SK-N-DZ (cell line): Measurements from ENCODE around the gene KDM4B.

Experiments used
- DNase-seq: peaks from one replicate; pipeline ENCODE4 v3.0.0-alpha.2; 2015; ENCODE audit warnings: low spot score

The KDM4B gene

DNA sequence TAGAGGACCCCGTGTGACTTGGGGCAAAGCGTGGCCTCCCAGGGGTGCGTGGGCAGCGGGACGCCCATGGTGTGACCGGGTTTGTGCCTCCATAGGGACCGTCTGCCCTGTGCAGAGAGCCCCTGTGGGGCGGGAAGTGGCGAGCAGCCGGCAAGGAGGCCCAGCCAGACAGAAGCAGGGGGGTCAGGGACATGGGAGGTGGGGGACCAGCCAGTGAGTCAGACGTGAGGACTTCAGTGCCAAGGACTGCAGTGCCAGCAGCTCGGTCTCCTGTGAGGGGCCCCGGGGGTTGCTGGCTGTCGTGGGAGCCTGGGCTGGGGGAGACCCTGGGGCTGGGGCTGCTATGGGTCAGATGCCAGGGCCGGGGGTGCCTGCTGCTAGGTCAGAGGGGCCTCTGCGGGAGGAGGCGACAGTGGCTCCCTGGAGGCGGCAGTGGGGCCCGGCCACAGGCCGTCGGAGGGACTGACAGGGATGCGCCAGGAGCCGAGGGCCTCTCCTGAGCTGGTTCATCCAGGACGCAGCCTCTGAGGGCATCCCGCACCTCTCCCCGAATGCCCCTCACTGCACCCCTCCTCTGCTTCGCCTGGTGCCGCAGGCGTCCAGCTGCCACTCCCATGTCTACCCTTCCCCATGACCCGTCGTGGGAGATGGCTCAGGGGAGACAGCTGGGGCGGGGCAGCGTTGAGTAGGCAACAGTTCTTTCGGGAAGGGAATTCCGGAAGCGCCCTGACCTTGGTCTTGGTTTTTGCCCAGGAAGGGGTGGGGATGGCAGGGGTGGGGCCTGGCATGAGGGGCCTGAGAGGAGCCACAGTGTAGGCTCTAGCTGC lies 80.0 kb downstream of the KDM4B start:
- no peak for DNase-seq

DNA sequence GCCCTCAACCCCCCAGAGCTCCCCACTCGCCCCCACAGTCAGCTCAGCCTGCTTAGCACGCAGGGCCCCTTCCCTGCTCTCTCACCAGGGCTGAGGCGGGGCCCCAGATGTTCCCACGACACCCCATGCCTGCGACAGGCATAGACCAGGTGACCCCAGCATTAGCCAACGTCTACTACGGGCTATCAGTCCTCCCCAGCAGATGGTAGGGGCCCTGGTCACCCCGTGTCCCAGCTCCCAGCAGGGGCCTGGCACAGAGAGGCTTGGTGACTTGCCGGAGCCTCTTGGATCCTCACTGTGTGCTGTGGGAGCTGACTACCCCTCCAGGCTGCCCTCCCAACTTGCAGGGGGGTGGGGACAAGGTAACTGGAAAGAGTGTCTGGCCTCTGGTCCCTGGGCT lies 80.6 kb downstream of the KDM4B start:
- DNase-seq = no peak

DNA sequence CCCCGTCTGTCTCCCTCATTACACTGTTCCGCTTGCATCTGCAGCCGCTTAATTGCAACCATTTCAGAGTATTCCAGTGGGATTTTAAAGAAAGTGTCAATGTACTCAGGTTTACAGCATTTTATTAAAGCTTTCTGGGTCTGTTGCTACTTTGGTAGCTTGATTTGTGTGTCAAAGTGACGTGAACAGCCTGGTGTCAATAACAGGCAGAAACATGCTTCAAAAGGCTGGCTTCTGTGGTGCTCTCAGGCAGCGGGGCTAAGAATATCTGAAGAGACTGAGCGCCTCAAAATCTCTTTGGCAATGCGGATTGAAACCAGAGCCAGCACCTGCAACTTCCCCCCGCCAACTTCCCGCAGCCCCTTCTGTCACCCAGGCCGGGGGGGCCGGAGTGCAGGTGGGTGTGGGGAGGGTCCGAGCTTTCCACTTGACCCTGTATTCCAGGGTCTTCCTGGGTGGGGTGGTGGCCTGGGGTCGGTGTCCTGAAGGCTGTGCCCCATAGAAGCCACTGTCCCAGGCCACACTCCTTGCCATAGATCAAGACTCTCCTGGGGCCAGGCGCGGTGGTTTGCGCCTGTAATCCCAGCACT lies 81.2 kb downstream of the KDM4B start:
- DNase-seq = no peak

DNA sequence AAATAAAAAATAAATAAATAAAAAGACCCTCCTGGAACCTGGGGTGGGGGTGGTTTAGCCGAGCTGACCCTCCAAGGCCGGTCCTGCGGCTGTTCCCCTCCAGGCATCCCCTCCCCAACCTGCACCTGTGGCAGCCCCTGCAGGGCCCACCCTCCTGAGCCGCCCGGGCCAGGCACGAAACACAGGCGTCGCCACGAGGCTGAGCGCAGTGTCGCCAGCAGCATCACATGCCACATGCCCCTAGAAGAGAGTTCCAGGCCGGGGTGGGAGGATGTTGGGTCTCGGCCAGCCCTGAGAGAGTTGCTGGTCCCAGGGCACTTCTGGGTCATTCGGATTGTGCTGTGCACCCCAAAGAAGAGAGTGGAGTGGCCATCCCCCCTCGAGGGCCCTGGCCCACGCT lies 82.0 kb downstream of the KDM4B start:
- no peak for DNase-seq

DNA sequence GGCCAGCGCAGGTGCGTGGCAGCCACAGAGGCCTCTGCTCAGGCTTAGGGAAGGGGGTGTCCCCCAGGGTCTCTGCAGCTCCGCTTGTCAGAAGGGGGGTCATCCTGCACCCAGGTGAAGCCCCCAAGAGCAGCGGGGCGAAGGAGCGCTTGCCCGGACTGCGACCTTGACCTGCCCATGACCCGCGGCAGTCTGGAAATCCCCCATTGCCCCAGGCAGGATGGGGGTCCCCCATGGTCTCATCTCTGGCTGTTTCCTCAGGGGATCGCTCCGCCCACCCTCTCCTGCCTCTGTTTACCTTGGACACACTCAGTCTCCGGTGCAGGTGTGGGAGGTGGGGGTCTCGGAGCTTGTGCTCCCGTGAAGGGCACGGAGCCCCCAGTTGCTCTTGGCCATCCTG lies 82.7 kb downstream of the KDM4B start:
- DNase-seq = no peak

DNA sequence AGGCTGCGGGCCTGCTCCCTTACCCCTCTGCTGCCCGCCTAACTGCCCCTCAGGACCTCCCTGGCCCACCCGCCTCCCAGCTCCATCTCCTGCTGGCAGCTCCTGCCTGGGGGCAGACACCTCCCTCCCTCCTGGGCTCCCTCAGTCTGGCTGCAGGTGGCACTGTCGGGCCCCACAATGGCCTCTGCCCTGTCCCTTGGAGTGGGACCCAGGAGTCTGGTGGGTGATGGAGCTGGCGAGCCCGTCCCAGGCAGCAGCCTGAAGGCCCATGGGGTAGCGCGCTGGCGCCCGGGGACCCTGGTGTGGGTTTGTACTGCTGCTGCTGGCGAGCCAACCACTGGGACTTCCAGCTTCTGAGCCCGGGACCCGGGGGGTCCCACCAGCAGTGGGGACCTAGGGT lies 83.6 kb downstream of the KDM4B start:
- no peak for DNase-seq

DNA sequence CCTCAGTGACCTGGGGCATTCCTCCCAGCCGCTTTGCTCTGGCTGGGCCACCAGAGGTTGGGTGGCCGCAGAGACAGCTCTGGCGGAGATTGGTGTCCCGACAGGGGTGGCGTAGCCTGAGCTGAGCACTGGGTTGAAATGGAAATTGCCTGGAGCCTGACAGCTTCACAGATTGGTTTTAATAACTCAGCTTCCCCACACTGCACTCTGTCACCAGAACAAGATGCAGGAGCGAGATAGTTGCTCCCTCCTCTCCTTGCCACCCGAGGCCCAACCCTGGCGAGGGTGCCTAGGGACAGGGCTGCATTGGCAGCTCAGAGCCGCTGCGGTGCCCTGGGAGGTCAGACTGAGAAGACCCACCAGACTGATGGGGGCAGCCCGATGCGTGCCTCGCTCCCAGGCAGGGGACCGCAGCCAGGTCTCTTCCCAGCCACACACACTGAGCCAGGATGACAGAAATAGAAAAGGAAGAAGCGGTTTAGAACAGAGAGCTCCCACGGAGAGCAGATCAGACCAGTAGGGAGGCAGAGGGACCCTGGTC lies 84.1 kb downstream of the KDM4B start:
- no peak for DNase-seq

DNA sequence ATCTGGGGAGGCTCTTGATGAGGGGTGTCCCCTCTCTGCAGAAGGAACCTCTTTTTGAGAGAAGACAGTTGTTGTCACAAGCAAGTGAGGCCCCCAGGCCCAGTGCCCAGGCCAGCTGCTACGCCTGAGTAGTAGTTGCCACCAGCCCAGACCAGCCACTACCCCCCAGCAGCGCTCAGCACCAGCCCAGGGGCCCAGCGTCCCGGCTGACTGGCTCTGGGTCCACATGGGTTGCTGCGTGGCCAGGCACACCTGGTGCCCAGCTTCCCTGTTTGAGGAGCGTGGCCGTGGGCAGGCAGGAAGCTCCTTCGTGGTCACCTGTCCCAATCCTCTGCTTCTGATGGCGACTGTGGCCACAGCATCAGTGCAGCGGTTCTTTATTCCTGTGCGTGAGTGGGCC lies 84.7 kb downstream of the KDM4B start:
- DNase-seq = no peak

DNA sequence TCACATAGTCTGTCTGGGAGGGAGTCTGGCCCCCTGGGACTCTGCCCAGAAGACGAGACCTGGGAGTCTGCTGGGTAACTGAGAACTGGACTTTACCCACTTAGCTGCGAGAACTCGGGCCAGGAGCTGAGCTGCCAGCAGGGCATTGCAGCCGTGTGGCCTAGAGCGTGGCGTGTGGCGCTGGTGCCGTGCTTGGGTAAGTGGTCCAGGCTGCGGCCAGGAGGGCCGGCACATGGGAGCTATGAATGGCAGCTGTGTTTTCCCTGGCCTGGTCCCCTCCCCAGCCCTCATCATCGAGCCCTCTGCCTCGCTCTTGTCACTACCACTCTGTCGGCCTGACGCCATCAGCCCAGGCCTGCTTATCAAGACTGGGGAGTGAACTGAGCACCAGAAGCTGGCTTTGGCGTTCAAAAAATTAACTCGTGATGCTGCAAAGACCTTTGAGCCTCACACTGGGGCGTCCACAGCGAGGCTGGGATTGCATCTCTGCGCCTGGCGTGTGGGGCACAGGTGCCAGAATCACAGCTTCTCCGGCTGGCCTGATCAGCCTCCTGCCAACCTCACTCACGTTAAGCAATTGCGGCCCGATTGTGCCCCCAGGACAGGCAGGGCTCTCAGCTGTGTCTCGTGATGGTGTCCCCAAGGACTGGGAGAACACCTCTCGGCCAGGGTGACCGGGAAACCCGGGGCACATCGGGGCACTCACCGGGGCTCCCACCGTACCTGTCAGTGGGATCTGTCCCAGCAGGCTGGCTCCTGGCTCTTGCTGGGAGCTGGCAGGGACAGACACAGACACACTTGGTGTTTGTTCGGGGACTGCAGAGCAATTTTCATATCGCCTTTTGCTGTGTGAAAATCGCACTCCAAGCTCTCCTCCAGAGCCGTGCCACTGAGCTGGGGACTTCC lies 85.9 kb downstream of the KDM4B start:
- no peak for DNase-seq

DNA sequence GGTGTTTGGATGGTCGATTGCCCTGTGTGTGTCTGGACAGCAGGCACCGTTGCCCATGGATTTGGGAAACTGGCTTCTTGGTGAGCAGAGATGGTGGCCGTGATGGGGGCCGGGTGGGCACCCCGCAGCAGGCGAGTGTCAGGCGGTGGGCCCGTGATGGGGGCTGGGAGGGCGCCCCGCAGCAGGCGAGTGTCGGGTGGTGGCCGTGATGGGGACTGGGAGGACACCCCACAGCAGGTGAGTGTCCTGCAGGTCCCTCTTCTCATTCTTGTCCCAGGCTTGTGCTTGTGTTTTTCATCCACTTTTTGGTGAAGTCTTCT lies 86.5 kb downstream of the KDM4B start:
- DNase-seq = no peak

DNA sequence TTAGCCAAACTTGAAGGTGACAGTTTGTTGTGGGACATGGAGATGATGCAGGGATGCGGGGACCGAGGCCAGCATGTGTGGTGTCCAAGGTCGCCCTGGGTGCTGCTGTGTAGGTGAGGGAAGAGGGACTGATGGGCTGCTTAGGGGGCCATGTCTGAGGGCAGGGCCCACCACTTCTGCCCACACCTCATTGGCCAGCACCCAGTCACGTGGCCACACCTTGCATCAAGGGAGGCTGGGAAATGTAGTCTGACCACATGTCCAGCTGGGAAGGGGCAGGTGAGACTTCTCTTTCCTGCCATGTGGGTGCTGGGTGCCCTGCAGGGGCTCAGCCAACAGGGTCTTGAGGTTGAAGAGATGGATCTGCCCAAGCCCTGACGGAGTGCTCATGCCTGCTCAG lies 88.9 kb downstream of the KDM4B start:
- no peak for DNase-seq

DNA sequence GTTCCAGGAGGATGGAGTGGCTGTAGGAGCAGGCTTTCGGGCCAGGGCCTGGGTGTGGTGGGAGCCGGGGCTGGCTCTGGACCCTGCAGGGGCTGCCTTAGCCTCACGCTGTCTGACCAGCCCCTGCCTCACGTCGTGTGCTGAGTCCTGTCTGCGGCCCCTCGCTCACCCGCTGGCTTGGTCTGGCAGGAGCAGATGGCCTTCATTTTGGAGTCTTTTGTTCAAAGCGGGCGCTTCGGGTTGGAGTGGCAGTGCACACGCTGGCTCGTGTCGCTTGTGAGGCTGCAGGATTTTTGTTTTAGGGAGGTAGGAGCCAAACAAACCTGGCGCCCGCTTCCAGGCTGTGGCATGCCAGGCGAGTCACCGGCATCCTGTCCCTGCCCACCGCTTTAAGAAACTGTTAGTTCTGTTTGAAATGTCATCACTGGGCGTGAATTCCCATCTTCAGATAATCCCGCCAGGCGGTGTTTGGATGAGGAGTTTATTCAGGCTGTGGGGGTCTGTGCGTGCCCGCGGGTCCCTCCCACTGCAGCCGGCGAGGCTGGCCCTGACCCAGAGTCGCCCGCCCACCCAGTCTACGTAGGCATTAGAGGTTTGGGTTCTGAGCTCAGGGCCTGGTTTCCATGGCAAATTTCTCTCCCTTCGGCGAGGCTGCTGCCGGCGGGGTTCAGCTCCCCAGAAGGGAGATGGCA lies 89.8 kb downstream of the KDM4B start:
- no peak for DNase-seq

DNA sequence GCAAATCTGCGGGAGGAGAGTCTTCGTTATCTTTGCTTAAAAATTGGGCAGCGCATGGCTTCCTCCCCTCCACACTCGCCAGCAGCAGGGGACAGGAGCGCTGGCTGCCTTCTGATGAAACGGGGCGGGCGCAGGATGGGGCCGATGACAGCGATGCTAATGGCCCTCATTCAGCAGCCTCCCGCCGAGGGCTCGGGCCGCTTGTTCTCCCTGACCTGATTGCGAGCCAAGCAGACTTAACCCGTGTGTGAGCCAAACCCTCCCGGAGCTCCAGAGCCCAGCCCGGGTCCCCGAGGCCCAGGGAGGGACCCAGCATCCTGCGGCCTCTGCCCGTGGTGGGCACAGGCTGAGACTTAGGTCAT lies 90.3 kb downstream of the KDM4B start:
- DNase-seq = no peak

DNA sequence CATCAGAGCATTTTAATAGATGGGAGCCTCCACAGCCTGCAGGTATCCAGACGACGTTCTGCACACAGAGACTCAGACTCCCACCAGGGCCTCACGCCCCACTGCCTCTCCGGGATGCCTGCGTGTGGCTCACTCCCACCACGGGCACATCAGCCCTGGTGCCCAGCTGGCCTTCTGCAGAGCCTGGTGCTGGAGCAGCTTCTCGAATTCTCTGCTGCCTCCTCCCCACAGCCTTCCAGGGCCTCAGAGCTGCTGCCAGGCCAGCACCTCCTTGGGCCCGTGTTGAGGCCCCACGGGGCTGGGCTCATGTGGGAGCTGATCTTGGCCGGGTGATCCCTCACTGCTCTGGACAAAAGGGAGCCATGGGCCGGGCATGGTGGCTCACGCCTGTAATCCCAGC lies 90.9 kb downstream of the KDM4B start:
- no peak for DNase-seq

DNA sequence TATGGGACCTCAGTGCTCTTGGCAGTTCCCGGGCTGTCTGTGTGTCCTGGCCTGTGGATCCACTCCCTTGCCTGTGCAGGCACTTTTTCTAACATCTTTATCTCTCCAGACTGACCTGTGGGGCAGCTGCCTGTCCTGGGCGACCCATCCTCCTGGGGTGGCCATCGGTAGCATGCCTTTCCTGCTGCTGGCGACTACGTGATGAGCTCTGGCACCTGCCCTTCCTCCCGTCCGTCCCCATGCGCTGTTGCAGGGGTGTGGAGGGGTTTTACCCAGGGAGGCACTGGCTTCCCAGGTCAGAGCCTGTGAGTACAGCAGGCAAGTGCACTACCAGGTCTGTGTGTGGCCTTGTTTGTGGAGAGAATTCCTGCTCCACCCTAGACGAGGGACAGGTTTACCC lies 93.3 kb downstream of the KDM4B start:
- no peak for DNase-seq

DNA sequence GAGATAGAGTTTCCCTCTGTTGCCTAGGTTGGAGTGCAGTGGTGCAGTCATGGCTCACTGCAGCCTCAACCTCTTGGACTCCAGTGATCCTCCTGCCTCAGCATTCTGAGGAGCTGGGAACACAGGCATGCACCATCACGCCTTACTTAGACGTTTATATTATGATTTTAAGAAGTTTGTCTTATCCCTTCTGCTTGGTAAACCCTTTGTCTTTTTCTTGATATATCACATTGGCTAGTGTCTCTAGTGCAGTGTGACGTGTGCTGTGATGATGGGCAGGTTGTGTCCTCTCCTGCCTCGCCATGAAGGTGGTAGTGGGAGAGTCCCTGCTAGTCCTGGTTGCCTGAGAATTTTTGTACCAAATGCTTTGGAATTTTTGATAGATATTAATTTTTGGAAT lies 93.9 kb downstream of the KDM4B start:
- no peak for DNase-seq

DNA sequence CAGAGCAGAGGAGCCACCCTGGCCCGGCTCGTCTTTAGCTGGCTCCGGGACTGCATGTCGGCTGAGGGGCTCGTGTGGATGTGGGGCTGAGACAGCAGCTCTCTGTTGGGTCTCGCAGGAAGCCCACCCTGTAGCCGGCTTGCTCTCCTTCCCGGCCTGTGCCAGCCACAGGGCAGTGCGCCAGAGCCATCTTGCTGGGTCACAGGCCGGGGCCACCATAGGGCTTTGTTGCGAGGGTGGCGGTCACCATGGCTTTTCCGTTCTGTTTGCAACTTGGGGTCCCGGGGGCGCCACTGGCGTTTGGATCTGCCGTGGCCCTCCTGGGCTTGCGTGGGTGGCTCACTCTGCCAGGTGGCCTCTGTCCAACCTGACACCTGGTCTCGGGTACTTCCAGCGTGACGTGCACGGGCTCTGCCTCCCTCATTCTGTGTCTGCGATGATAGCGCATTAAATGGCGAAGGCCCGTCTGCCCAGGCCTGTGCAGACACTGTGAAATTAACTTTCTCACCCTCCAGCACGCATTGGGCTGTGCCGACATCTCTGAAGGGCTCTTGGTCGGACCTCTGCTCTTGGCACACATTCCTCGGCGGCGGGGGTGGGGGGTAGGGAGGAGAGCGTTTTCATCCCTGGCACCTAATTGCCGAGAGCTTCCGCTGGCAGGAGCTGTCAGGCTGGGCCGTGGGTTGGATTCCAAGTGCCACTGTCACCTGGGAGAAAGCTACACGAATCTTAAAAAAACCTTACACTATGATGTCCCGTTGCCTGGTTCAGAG lies 95.1 kb downstream of the KDM4B start:
- DNase-seq = no peak

DNA sequence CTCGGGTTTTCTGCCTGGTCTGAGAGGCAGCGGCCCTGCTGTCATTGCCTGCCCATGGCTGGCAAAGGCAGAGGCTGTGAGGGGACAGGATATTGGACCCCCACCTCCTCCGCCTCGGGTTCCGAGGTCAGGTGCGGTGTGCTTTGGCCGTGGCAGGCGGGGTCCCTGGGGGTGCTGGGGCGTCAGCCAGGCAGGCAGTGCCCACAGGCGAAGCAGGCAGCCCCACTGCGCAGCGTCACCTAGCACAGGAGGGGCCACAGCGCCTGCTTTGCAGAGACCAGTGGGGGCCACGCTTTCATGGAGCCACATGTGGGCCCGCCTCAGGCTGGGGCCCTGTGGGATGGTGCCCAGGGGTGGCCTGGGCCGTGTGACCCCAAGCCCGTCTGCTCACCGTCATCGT lies 96.0 kb downstream of the KDM4B start:
- DNase-seq = no peak

DNA sequence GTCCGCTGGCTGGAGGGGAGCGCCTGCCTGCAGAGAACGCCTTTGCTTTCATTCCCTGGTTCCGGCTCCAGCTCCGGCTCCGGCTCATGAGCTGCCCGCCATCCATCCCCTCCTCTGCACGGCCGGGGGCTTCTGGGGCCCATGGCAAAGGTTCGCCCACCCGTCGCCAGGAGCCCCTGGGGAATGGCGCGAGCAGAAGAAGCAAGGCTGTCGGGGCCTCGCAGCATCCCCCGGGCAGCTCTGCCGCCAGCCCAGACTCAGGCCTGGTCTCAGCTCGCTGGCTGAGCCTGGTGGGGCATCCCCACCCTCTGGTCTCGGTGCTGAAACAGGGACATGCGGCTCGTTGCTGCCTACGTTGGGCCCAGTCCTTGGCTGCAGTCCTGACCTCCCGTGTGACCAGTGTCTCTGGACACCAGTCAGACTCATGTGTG lies 96.8 kb downstream of the KDM4B start:
- no peak for DNase-seq

DNA sequence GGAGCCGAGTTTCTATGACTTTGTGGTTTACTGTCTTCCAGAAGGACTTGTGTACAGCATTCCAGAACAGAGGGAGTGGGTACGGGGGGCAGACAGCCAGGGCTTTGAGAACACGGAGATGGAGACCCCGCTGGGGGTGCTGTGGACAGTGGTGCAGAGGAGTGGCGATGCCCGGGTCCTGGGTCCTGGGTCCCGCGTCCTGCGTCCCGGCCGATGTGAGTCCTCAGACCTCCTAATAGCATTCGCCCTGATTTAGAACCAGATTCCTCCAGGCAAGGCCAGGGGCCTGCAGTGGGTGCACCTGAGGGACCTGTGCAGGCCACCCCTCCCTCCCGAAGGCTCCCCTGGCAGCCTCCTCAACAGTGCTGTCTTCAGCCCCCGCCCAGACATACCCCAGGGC lies 97.9 kb downstream of the KDM4B start:
- no peak for DNase-seq

DNA sequence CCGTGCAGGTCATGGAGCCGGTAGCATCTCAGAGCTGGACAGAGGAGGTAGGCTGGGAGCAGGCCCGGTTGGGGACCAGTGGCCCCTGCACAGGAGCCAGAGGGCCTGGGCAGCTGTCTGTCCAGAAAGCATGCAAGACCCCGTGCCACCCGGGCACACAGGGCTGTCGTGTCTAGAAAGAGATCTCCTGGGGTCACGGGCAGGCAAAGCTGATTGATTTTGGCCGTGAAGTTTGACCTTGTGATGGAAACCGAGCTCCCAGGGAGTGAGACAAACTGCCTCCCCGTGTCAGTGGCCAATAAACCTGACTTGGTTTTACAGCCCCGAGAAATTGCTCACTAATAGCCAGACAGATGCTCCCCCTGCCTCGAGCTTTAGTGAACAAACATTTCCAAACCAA lies 98.8 kb downstream of the KDM4B start:
- no peak for DNase-seq
